Activated CD8-positive, alpha-beta T cell treated with anti-CD3 and anti-CD28 coated beads for 36 hours (primary cell): ENCODE results near the gene GNAT1. TPM values are rescaled to one million over a fixed set of nuclear protein-coding genes. Genes with fewer than 3 reads are reported as not detected.

ENCODE experiments used
- ATAC-seq: fragments of 200-7000 bp; cut with Tn5 transposase; one replicate; pipeline ENCODE4 v1.10.0; 2021; ENCODE audit warnings: mild to moderate bottlenecking, moderate library complexity
- CTCF ChIA-PET: fragments of 350-600 bp; sonication (Branson Sonifier 250); formaldehyde crosslinking; loops from one replicate; lab custom pipeline; 2021; ENCODE audit warnings: antibody characterized with exemption; lab: Charles Lee
- POLR2A ChIA-PET: fragments of 350-600 bp; sonication (Branson Sonifier 250); formaldehyde crosslinking; loops from one replicate; lab custom pipeline; 2021; ENCODE audit warnings: antibody characterized with exemption; lab: Charles Lee
- DNase-seq: peaks from one replicate; pipeline ENCODE4 v3.0.0-alpha.2; 2020
- H3K27ac Mint-ChIP-seq: one replicate; pipeline ENCODE4 v1.8.0; 2021; ENCODE audit warnings: mild to moderate bottlenecking, mixed read lengths
- H3K27me3 Mint-ChIP-seq: one replicate; pipeline ENCODE4 v1.8.0; 2021; ENCODE audit warnings: mixed read lengths
- H3K36me3 Mint-ChIP-seq: one replicate; pipeline ENCODE4 v1.8.0; 2021; ENCODE audit warnings: low read depth, mixed read lengths
- H3K4me1 Mint-ChIP-seq: one replicate; pipeline ENCODE4 v1.8.0; 2021; ENCODE audit warnings: low read depth, mixed read lengths
- H3K4me3 Mint-ChIP-seq: one replicate; pipeline ENCODE4 v1.8.0; 2021; ENCODE audit warnings: mild to moderate bottlenecking, moderate library complexity, mixed read lengths
- H3K9me3 Mint-ChIP-seq: one replicate; pipeline ENCODE4 v1.8.0; 2021; ENCODE audit warnings: mixed read lengths
- CTCF ChIP-seq: fragments of 200-600 bp; IDR thresholded peaks from one replicate; pipeline ENCODE4 v1.8.0; 2022; ENCODE audit warnings: antibody characterized with exemption, mild to moderate bottlenecking
- intact Hi-C: fragments of 100-400 bp; cut with micrococcal nuclease; formaldehyde crosslinking; loops from one replicate; pipeline ENCODE4 v1.10.0; 2022
- total RNA-seq, 2 experiments: library from RNA; stranded (reverse); gene quantifications; one replicate each; pipeline ENCODE4 v1.2.3, GENCODE V29; 2021

The GNAT1 gene
- total RNA-seq, 2 experiments from 2014 or later = 0.11 to 0.23 TPM

GRCh38 chr3:50160561-50160983 lies 30.8 kb upstream of the GNAT1 start:
- no peak for DNase-seq
- peaks cover 16% of the 10 kb centered on the region for H3K27me3 Mint-ChIP-seq
- no peak overlapping the region for H3K27ac Mint-ChIP-seq
- H3K4me3 Mint-ChIP-seq = no peak overlapping the region
- H3K4me1 Mint-ChIP-seq = peaks cover 5% of the 10 kb centered on the region
- CTCF ChIA-PET = no interaction called here
- no peak for ATAC-seq
- TF ChIP-seq CTCF = no peak
- POLR2A ChIA-PET = no interaction called here
- no peaks in the 10 kb centered on the region for H3K36me3 Mint-ChIP-seq
- H3K9me3 Mint-ChIP-seq = no peaks in the 10 kb centered on the region
- intact Hi-C loops = no loop called here

DNA sequence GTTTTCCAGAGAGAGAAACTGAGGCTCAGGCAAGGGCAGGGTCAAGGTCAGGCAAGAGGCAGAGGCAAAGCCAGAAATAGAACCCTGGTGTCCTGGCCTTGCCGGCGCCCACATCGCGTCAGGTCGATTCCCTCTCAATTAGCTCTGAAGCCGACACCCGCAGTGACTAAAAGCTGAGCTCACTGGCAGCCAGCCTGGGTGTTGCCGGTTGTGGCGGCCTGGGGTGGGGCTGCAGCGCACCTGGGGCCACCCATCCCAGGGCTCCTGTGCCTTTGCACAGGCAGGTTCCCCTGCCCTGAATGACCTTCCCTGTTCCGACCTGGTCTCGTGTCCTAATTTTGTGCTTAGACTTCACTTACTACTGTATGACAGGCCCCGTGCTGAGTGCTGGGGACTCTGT lies 30.1 kb upstream of the GNAT1 start:
- Mint-ChIP-seq H3K27ac (no peak overlapping the region), H3K27me3 (peaks cover 8% of the 10 kb centered on the region), H3K4me3 (no peak overlapping the region), H3K9me3 (no peaks in the 10 kb centered on the region), H3K36me3 (no peaks in the 10 kb centered on the region), H3K4me1 (no peaks in the 10 kb centered on the region)
- ATAC-seq (no peak), DNase-seq (no peak)
- intact Hi-C loops = no loop called here
- ChIA-PET CTCF (no interaction called here), POLR2A (no interaction called here)
- no peak for TF ChIP-seq CTCF

DNA sequence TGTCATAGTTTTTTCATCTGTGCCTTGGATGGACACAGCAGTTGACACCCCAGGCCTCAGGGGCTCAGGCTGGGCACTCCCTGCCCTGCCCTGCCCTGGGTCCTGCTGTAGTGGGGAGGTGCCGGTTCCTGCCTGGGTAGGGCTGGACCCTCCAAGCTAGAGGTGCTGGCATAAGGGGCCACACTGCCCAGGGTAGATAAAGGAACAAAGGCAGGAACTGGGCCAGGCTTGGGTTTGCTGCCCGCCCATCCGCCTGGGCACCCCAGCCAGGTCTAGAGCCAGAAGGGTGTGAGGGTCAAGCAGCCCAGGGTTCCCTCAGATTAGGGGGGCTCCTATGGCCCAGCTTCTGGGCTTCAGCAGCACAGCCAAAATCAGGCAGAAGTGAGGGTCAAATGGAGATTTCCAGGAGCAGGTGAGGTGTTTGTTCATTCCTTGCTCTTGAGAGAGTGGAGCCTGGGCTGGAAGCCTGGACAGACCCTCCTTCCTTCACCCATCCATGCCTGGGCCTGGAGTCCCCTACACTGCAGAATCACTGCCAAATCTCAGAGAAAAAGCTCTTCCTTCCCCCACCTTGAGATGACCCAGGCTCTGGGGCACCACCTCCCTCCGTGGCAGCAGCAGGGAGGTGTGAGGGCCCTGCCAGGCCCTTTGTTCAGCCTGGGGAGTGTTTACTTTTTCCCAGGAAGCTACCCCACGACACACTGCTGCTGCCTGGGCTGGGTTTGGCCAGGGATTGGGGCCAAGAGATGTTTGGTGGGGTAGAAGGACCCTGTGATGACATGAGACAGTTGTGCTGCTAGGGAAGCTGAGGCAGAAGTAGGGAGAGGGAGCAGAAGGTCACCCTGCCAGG lies 29.2 kb upstream of the GNAT1 start:
- intact Hi-C loops = no loop called here
- no peak overlapping the region for H3K27ac Mint-ChIP-seq
- CTCF ChIA-PET = interaction anchor here (1.1 to 1.5 kb wide), 2 partner anchors 32 to 42 kb away, joined by 3 read pairs; no protein-coding TSS in a partner anchor
- no peaks in the 10 kb centered on the region for H3K36me3 Mint-ChIP-seq
- no peak overlapping the region for H3K4me3 Mint-ChIP-seq
- H3K9me3 Mint-ChIP-seq = no peaks in the 10 kb centered on the region
- ATAC-seq (no peak), DNase-seq (no peak)
- H3K4me1 Mint-ChIP-seq = no peaks in the 10 kb centered on the region
- no peak for TF ChIP-seq CTCF
- POLR2A ChIA-PET = no interaction called here
- H3K27me3 Mint-ChIP-seq = peaks cover 5% of the 10 kb centered on the region

- H3K27ac Mint-ChIP-seq = no peak overlapping the region
- CTCF ChIA-PET = interaction anchor here (1.4 kb wide), 1 partner anchor 12 kb away, joined by 4 read pairs; no protein-coding TSS in a partner anchor
- no peaks in the 10 kb centered on the region for H3K36me3 Mint-ChIP-seq
- DNase-seq (no peak), ATAC-seq (no peak)
- POLR2A ChIA-PET = no interaction called here
- no peak overlapping the region for H3K4me3 Mint-ChIP-seq
- intact Hi-C loops = no loop called here
- H3K4me1 Mint-ChIP-seq = no peaks in the 10 kb centered on the region
- TF ChIP-seq CTCF = no peak
- no peaks in the 10 kb centered on the region for H3K9me3 Mint-ChIP-seq
- H3K27me3 Mint-ChIP-seq = no peaks in the 10 kb centered on the region
Measured at GRCh38 chr3:50163572-50164455, 27.6 kb upstream of the GNAT1 start.
